HEK293 (cell line): ENCODE data around the gene CARD10.

Source experiments
- BCL6B ChIP-seq: fragments of 450-650 bp; formaldehyde crosslinking; IDR thresholded peaks from 2 replicates; pipeline ENCODE4 v1.5.1; 2017; ENCODE audit warnings: missing biosample characterization, missing genetic modification characterization
- IKZF3 ChIP-seq: fragments of 450-650 bp; IDR thresholded peaks from 2 replicates; pipeline ENCODE4 v1.5.0; 2018; ENCODE audit warnings: missing biosample characterization, mild to moderate bottlenecking, missing genetic modification characterization, moderate library complexity
- INSM2 ChIP-seq: fragments of 450-650 bp; formaldehyde crosslinking; IDR thresholded peaks from 2 replicates; pipeline ENCODE4 v1.5.1; 2016; ENCODE audit warnings: missing biosample characterization, missing genetic modification characterization
- KLF1 ChIP-seq: fragments of 450-650 bp; formaldehyde crosslinking; IDR thresholded peaks from 2 replicates; pipeline ENCODE4 v1.5.1; 2016; ENCODE audit warnings: missing biosample characterization, missing genetic modification characterization
- KLF16 ChIP-seq: fragments of 450-650 bp; formaldehyde crosslinking; IDR thresholded peaks from 2 replicates; pipeline ENCODE4 v1.5.1; 2017; ENCODE audit warnings: missing biosample characterization, missing genetic modification characterization
- PBX3 ChIP-seq: sonication (generic); formaldehyde crosslinking; IDR thresholded peaks from 2 replicates; pipeline ENCODE4 v1.8.1; 2022; ENCODE audit warnings: mild to moderate bottlenecking, moderate library complexity, missing genetic modification reagents
- PRDM2 ChIP-seq: fragments of 450-650 bp; formaldehyde crosslinking; IDR thresholded peaks from 2 replicates; pipeline ENCODE4 v1.5.1; 2016; ENCODE audit warnings: missing biosample characterization, missing genetic modification characterization, borderline replicate concordance
- REST ChIP-seq: fragments of 450-650 bp; formaldehyde crosslinking; IDR thresholded peaks from 2 replicates; pipeline ENCODE4 v1.5.1; 2016; ENCODE audit warnings: missing biosample characterization, missing genetic modification characterization
- SP3 ChIP-seq: fragments of 450-650 bp; formaldehyde crosslinking; IDR thresholded peaks from 2 replicates; pipeline ENCODE4 v1.5.1; 2016; ENCODE audit warnings: missing biosample characterization, missing genetic modification characterization
- ZBTB17 ChIP-seq: fragments of 450-650 bp; formaldehyde crosslinking; IDR thresholded peaks from 2 replicates; pipeline ENCODE4 v1.5.1; 2016; ENCODE audit warnings: missing biosample characterization, missing genetic modification characterization
- ZFHX2 ChIP-seq: fragments of 450-650 bp; formaldehyde crosslinking; conservative IDR thresholded peaks from 2 replicates; pipeline ENCODE4 v1.5.1; 2016; ENCODE audit warnings: missing biosample characterization, missing genetic modification characterization
- ZNF146 ChIP-seq: fragments of 450-650 bp; formaldehyde crosslinking; IDR thresholded peaks from 2 replicates; pipeline ENCODE4 v1.5.1; 2016; ENCODE audit warnings: missing biosample characterization, missing genetic modification characterization
- ZNF155 ChIP-seq: fragments of 450-650 bp; formaldehyde crosslinking; IDR thresholded peaks from 2 replicates; pipeline ENCODE4 v1.5.1; 2016; ENCODE audit warnings: missing biosample characterization, missing genetic modification characterization
- ZNF350 ChIP-seq: fragments of 450-650 bp; formaldehyde crosslinking; IDR thresholded peaks from 2 replicates; pipeline ENCODE4 v1.5.0; 2017; ENCODE audit warnings: missing biosample characterization, mild to moderate bottlenecking, missing genetic modification characterization
- ZNF354C ChIP-seq: fragments of 450-650 bp; formaldehyde crosslinking; IDR thresholded peaks from 2 replicates; pipeline ENCODE4 v1.5.1; 2016; ENCODE audit warnings: missing biosample characterization, missing genetic modification characterization, low read depth, borderline replicate concordance
- ZNF394 ChIP-seq: fragments of 450-650 bp; formaldehyde crosslinking; IDR thresholded peaks from 2 replicates; pipeline ENCODE4 v1.5.1; 2016; ENCODE audit warnings: missing biosample characterization, missing genetic modification characterization, mild to moderate bottlenecking, moderate library complexity, borderline replicate concordance
- ZNF398 ChIP-seq: fragments of 450-650 bp; formaldehyde crosslinking; IDR thresholded peaks from 2 replicates; pipeline ENCODE4 v1.5.1; 2017; ENCODE audit warnings: missing biosample characterization, missing genetic modification characterization
- ZNF416 ChIP-seq: fragments of 450-650 bp; formaldehyde crosslinking; IDR thresholded peaks from 2 replicates; pipeline ENCODE4 v1.5.1; 2016; ENCODE audit warnings: missing biosample characterization, missing genetic modification characterization
- ZNF623 ChIP-seq: fragments of 450-650 bp; formaldehyde crosslinking; IDR thresholded peaks from 2 replicates; pipeline ENCODE4 v1.5.1; 2016; ENCODE audit warnings: missing biosample characterization, missing genetic modification characterization
- ZNF768 ChIP-seq: fragments of 450-650 bp; formaldehyde crosslinking; IDR thresholded peaks from 2 replicates; pipeline ENCODE4 v1.5.1; 2018; ENCODE audit warnings: missing biosample characterization, mild to moderate bottlenecking, missing genetic modification characterization

CARD10 gene

GRCh38 chr22:37538590-37539357 is 19.6 kb upstream of the CARD10 start (continued):
- TF ChIP-seq INSM2 (tag by site-specific recombination) (no peak; the same call in 1 of the 2 replicates), IKZF3 (tag by site-specific recombination) (no peak), ZNF394 (tag by site-specific recombination) (peak; percentile 36; the same call in 1 of the 2 replicates), ZNF146 (tag by site-specific recombination) (no peak), PRDM2 (tag by site-specific recombination) (no peak), ZNF623 (tag by site-specific recombination) (no peak), BCL6B (tag by site-specific recombination) (no peak), ZNF354C (no peak), ZBTB17 (tag by site-specific recombination) (peak; percentile 85), ZFHX2 (tag by site-specific recombination) (peak; percentile 92), ZNF398 (tag by site-specific recombination) (no peak), ZNF768 (tag by site-specific recombination) (no peak), SP3 (tag by site-specific recombination) (peak; percentile 48), KLF16 (tag by site-specific recombination) (0 out of 2 replicates have a peak, but pooled peaks have one; percentile 30), KLF1 (no peak), ZNF416 (tag by site-specific recombination) (no peak), PBX3 (CRISPR knock-in tag) (no peak; the same call in 1 of the 2 replicates), ZNF155 (tag by site-specific recombination) (no peak), REST (tag by site-specific recombination) (no peak), ZNF350 (no peak)
